ENCODE measurements around the gene A3GALT2. TPM values are rescaled to one million over a fixed set of nuclear protein-coding genes. Genes with fewer than 3 reads are reported as not detected.
A peak's percentile ranks its signal among the peaks of the same experiment; 100 is the strongest.

Gene A3GALT2
- total RNA-seq, 1 donor from 2014 or later = 0.29 TPM

- H3K4me1 Mint-ChIP-seq (ENCODE audit: low read depth) = peaks cover 38% of the 10 kb centered on the region
- peak; percentile 84 for DNase-seq (ENCODE audit: low spot score, unreplicated experiment)
- no peaks in the 10 kb centered on the region for H3K9me3 Mint-ChIP-seq (ENCODE audit: low read depth)
- peak; percentile 98 for TF ChIP-seq CTCF (IDR thresholded peaks at IDR 0.05; ENCODE audit: unreplicated experiment)
- H3K4me3 Mint-ChIP-seq (ENCODE audit: low read depth) = no peak overlapping the region
- no peak overlapping the region for H3K27ac Mint-ChIP-seq
- peaks cover 2% of the 10 kb centered on the region for H3K36me3 Mint-ChIP-seq (ENCODE audit: insufficient read depth)
- H3K27me3 Mint-ChIP-seq = no peaks in the 10 kb centered on the region
These were observed 46.8 kb upstream of the A3GALT2 start for GRCh38 chr1:33367485-33368405.

- Mint-ChIP-seq H3K4me1 (ENCODE audit: low read depth) (peaks cover 47% of the 10 kb centered on the region), H3K36me3 (ENCODE audit: insufficient read depth) (peaks cover 2% of the 10 kb centered on the region), H3K27ac (no peak overlapping the region), H3K4me3 (ENCODE audit: low read depth) (no peak overlapping the region), H3K27me3 (no peaks in the 10 kb centered on the region), H3K9me3 (ENCODE audit: low read depth) (no peaks in the 10 kb centered on the region)
- no peak for TF ChIP-seq CTCF (IDR thresholded peaks at IDR 0.05; ENCODE audit: unreplicated experiment)
- DNase-seq (ENCODE audit: low spot score, unreplicated experiment) = no peak
These were observed 46.0 kb upstream of the A3GALT2 start for GRCh38 chr1:33366762-33367484.

GRCh38 chr1:33365560-33365997 lies 44.7 kb upstream of the A3GALT2 start:
- no peak for TF ChIP-seq CTCF (IDR thresholded peaks at IDR 0.05; ENCODE audit: unreplicated experiment)
- DNase-seq (ENCODE audit: low spot score, unreplicated experiment) = no peak
- Mint-ChIP-seq H3K27me3 (no peaks in the 10 kb centered on the region), H3K9me3 (ENCODE audit: low read depth) (no peaks in the 10 kb centered on the region), H3K36me3 (ENCODE audit: insufficient read depth) (no peaks in the 10 kb centered on the region), H3K4me1 (ENCODE audit: low read depth) (peaks cover 58% of the 10 kb centered on the region), H3K27ac (peak overlapping the region; percentile 95), H3K4me3 (ENCODE audit: low read depth) (no peak overlapping the region)

GRCh38 chr1:33364565-33364918 lies 43.6 kb upstream of the A3GALT2 start:
- H3K4me1 Mint-ChIP-seq (ENCODE audit: low read depth) = peaks cover 58% of the 10 kb centered on the region
- no peaks in the 10 kb centered on the region for H3K27me3 Mint-ChIP-seq
- no peaks in the 10 kb centered on the region for H3K9me3 Mint-ChIP-seq (ENCODE audit: low read depth)
- no peak for DNase-seq (ENCODE audit: low spot score, unreplicated experiment)
- no peak for TF ChIP-seq CTCF (IDR thresholded peaks at IDR 0.05; ENCODE audit: unreplicated experiment)
- peak overlapping the region; percentile 95 for H3K27ac Mint-ChIP-seq
- H3K36me3 Mint-ChIP-seq (ENCODE audit: insufficient read depth) = peaks cover 2% of the 10 kb centered on the region
- peak overlapping the region; percentile 19 for H3K4me3 Mint-ChIP-seq (ENCODE audit: low read depth)

- H3K9me3 Mint-ChIP-seq (ENCODE audit: low read depth) = no peaks in the 10 kb centered on the region
- no peak for DNase-seq (ENCODE audit: low spot score, unreplicated experiment)
These were observed 42.6 kb upstream of the A3GALT2 start for GRCh38 chr1:33363470-33363861.

More at GRCh38 chr1:33363470-33363861, 42.6 kb upstream of the A3GALT2 start:
- peak overlapping the region; percentile 67 for H3K4me3 Mint-ChIP-seq (ENCODE audit: low read depth)
- peak overlapping the region; percentile 95 for H3K27ac Mint-ChIP-seq
- peaks cover 4% of the 10 kb centered on the region for H3K36me3 Mint-ChIP-seq (ENCODE audit: insufficient read depth)
- H3K4me1 Mint-ChIP-seq (ENCODE audit: low read depth) = peaks cover 58% of the 10 kb centered on the region
- H3K27me3 Mint-ChIP-seq = no peaks in the 10 kb centered on the region
- no peak for TF ChIP-seq CTCF (IDR thresholded peaks at IDR 0.05; ENCODE audit: unreplicated experiment)
